ENCODE measurements around the gene STT3B. TPM values are rescaled to one million over a fixed set of nuclear protein-coding genes. Genes with fewer than 3 reads are reported as not detected.

The STT3B gene
- total RNA-seq, 1 donor from 2014 or later = 110 TPM

GRCh38 chr3:31508452-31509146, 24.1 kb upstream of the STT3B start:
- Histone ChIP-seq H3K4me3 (ENCODE audit: low read depth, low read length) (no peak overlapping the region), H3K27me3 (ENCODE audit: control insufficient read depth, insufficient read depth, low read length) (peaks cover 3% of the 10 kb centered on the region), H3K36me3 (ENCODE audit: control insufficient read depth, insufficient read depth, low read length) (no peaks in the 10 kb centered on the region)
- TF ChIP-seq, protein P1, sequence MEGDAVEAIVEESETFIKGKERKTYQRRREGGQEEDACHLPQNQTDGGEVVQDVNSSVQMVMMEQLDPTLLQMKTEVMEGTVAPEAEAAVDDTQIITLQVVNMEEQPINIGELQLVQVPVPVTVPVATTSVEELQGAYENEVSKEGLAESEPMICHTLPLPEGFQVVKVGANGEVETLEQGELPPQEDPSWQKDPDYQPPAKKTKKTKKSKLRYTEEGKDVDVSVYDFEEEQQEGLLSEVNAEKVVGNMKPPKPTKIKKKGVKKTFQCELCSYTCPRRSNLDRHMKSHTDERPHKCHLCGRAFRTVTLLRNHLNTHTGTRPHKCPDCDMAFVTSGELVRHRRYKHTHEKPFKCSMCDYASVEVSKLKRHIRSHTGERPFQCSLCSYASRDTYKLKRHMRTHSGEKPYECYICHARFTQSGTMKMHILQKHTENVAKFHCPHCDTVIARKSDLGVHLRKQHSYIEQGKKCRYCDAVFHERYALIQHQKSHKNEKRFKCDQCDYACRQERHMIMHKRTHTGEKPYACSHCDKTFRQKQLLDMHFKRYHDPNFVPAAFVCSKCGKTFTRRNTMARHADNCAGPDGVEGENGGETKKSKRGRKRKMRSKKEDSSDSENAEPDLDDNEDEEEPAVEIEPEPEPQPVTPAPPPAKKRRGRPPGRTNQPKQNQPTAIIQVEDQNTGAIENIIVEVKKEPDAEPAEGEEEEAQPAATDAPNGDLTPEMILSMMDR (IDR thresholded peaks at IDR 0.05; ENCODE audit: insufficient read depth, low read length, poor library complexity, severe bottlenecking) = no peak
- DNase-seq (ENCODE audit: low read depth) = no peak

DNA sequence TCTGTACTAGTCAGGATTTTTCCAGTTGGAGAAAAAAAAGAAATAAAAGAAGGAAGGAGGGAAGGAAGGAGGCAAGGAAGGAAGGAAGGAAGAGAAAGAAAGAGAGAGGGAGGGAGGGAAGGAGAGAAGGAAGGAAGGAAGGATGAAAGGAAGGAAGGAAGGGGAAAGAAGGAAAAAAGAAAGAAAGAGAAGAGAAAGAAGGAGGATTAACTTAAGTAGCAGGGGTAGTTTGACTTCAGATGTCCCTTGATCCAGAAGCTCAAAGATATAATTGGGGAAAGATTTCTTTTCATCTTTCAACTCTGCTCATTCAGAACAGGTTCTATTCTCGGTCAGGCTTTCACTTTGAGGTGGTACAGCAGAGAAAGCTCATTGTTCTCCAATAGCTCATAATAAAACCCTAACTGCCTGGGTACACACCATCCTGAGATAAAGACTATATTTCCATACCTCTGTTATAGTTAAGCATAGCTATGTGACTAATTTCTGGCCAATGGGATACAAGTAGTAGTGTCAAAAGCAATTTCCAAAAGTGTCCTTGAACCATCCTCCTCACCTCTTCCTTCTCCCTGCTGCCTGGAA, 23.5 kb upstream of the STT3B start:
- TF ChIP-seq, protein P1 (IDR thresholded peaks at IDR 0.05; ENCODE audit: insufficient read depth, low read length, poor library complexity, severe bottlenecking) = no peak
- no peak for DNase-seq (ENCODE audit: low read depth)
- Histone ChIP-seq H3K4me3 (ENCODE audit: low read depth, low read length) (no peak overlapping the region), H3K36me3 (ENCODE audit: control insufficient read depth, insufficient read depth, low read length) (no peaks in the 10 kb centered on the region), H3K27me3 (ENCODE audit: control insufficient read depth, insufficient read depth, low read length) (peaks cover 3% of the 10 kb centered on the region)

- TF ChIP-seq, protein P1 (IDR thresholded peaks at IDR 0.05; ENCODE audit: insufficient read depth, low read length, poor library complexity, severe bottlenecking) = no peak
- no peak for DNase-seq (ENCODE audit: low read depth)
- Histone ChIP-seq H3K4me3 (ENCODE audit: low read depth, low read length) (no peak overlapping the region), H3K27me3 (ENCODE audit: control insufficient read depth, insufficient read depth, low read length) (no peaks in the 10 kb centered on the region), H3K36me3 (ENCODE audit: control insufficient read depth, insufficient read depth, low read length) (no peaks in the 10 kb centered on the region)
Measured at GRCh38 chr3:31514570-31514969, 18.2 kb upstream of the STT3B start.

GRCh38 chr3:31515486-31516284, 17.0 kb upstream of the STT3B start:
- TF ChIP-seq, protein P1 (IDR thresholded peaks at IDR 0.05; ENCODE audit: insufficient read depth, low read length, poor library complexity, severe bottlenecking) = no peak
- no peaks in the 10 kb centered on the region for H3K27me3 ChIP-seq (ENCODE audit: control insufficient read depth, insufficient read depth, low read length)
- DNase-seq (ENCODE audit: low read depth) = no peak

GRCh38 chr3:31516757-31517156, 16.0 kb upstream of the STT3B start:
- no peaks in the 10 kb centered on the region for H3K36me3 ChIP-seq (ENCODE audit: control insufficient read depth, insufficient read depth, low read length)
- no peaks in the 10 kb centered on the region for H3K27me3 ChIP-seq (ENCODE audit: control insufficient read depth, insufficient read depth, low read length)
- no peak for DNase-seq (ENCODE audit: low read depth)
- TF ChIP-seq, protein P1 (IDR thresholded peaks at IDR 0.05; ENCODE audit: insufficient read depth, low read length, poor library complexity, severe bottlenecking) = no peak
- no peak overlapping the region for H3K4me3 ChIP-seq (ENCODE audit: low read depth, low read length)

More at GRCh38 chr3:31515486-31516284, 17.0 kb upstream of the STT3B start:
- Histone ChIP-seq H3K4me3 (ENCODE audit: low read depth, low read length) (no peak overlapping the region), H3K36me3 (ENCODE audit: control insufficient read depth, insufficient read depth, low read length) (no peaks in the 10 kb centered on the region)
